ENCODE measurements around the gene CLSTN2. TPM values are rescaled to one million over a fixed set of nuclear protein-coding genes. Genes with fewer than 3 reads are reported as not detected.

CLSTN2 gene
- polyA plus RNA-seq, 1 donor from 2014 or later, result not detected

- H3K27me3 Mint-ChIP-seq, result peaks cover 6% of the 10 kb centered on the region
- H3K36me3 Mint-ChIP-seq, result no peaks in the 10 kb centered on the region
- H3K4me1 Mint-ChIP-seq, result no peaks in the 10 kb centered on the region
- no peaks in the 10 kb centered on the region for H3K9me3 Mint-ChIP-seq
- H3K27ac Mint-ChIP-seq, result no peak overlapping the region
- no peak overlapping the region for H3K4me3 Mint-ChIP-seq
Measured at GRCh38 chr3:140010391-140010790, 75.4 kb downstream of the CLSTN2 start.

- no peaks in the 10 kb centered on the region for H3K4me1 Mint-ChIP-seq
- no peaks in the 10 kb centered on the region for H3K9me3 Mint-ChIP-seq
- peaks cover 6% of the 10 kb centered on the region for H3K27me3 Mint-ChIP-seq
- H3K4me3 Mint-ChIP-seq, result no peak overlapping the region
- H3K36me3 Mint-ChIP-seq, result no peaks in the 10 kb centered on the region
- no peak overlapping the region for H3K27ac Mint-ChIP-seq
Measured at GRCh38 chr3:140011086-140011485, 76.1 kb downstream of the CLSTN2 start.

- no peak overlapping the region for H3K27ac Mint-ChIP-seq
- no peaks in the 10 kb centered on the region for H3K4me1 Mint-ChIP-seq
- H3K27me3 Mint-ChIP-seq, result peaks cover 6% of the 10 kb centered on the region
- no peak overlapping the region for H3K4me3 Mint-ChIP-seq
- no peaks in the 10 kb centered on the region for H3K36me3 Mint-ChIP-seq
- no peaks in the 10 kb centered on the region for H3K9me3 Mint-ChIP-seq
Measured at GRCh38 chr3:140011611-140012277, 76.8 kb downstream of the CLSTN2 start.

- H3K4me1 Mint-ChIP-seq, result no peaks in the 10 kb centered on the region
- H3K27ac Mint-ChIP-seq, result peak overlapping the region in 1 of 3 donors; percentile 5
- H3K27me3 Mint-ChIP-seq, result peaks cover 4% of the 10 kb centered on the region
- H3K9me3 Mint-ChIP-seq, result no peaks in the 10 kb centered on the region
- no peak overlapping the region for H3K4me3 Mint-ChIP-seq
- no peaks in the 10 kb centered on the region for H3K36me3 Mint-ChIP-seq
Measured at GRCh38 chr3:140013220-140013619, 78.2 kb downstream of the CLSTN2 start.

GRCh38 chr3:140014831-140015495 lies 80.0 kb downstream of the CLSTN2 start:
- no peaks in the 10 kb centered on the region for H3K9me3 Mint-ChIP-seq
- H3K4me1 Mint-ChIP-seq, result no peaks in the 10 kb centered on the region
- peak overlapping the region in 1 of 3 donors; percentile 75 for H3K27ac Mint-ChIP-seq
- H3K36me3 Mint-ChIP-seq, result no peaks in the 10 kb centered on the region
- H3K4me3 Mint-ChIP-seq, result peak overlapping the region in 1 of 4 donors; percentile 2
- H3K27me3 Mint-ChIP-seq, result peaks cover 7% of the 10 kb centered on the region

GRCh38 chr3:140015741-140016140 lies 80.8 kb downstream of the CLSTN2 start:
- Mint-ChIP-seq H3K27ac (no peak overlapping the region), H3K36me3 (no peaks in the 10 kb centered on the region), H3K27me3 (peaks cover 7% of the 10 kb centered on the region), H3K9me3 (no peaks in the 10 kb centered on the region), H3K4me1 (no peaks in the 10 kb centered on the region), H3K4me3 (no peak overlapping the region)

- no peak overlapping the region for H3K27ac Mint-ChIP-seq
- no peak overlapping the region for H3K4me3 Mint-ChIP-seq
- peaks cover 5% of the 10 kb centered on the region for H3K27me3 Mint-ChIP-seq
- no peaks in the 10 kb centered on the region for H3K4me1 Mint-ChIP-seq
- no peaks in the 10 kb centered on the region for H3K36me3 Mint-ChIP-seq
- no peaks in the 10 kb centered on the region for H3K9me3 Mint-ChIP-seq
Measured at GRCh38 chr3:140018556-140018955, 83.6 kb downstream of the CLSTN2 start.

- no peak overlapping the region for H3K4me3 Mint-ChIP-seq
- no peaks in the 10 kb centered on the region for H3K36me3 Mint-ChIP-seq
- no peaks in the 10 kb centered on the region for H3K9me3 Mint-ChIP-seq
- H3K4me1 Mint-ChIP-seq, result no peaks in the 10 kb centered on the region
- no peak overlapping the region for H3K27ac Mint-ChIP-seq
- peaks cover 7% of the 10 kb centered on the region for H3K27me3 Mint-ChIP-seq
Measured at GRCh38 chr3:140019946-140020345, 85.0 kb downstream of the CLSTN2 start.

GRCh38 chr3:140020541-140020940 lies 85.6 kb downstream of the CLSTN2 start:
- Mint-ChIP-seq H3K27me3 (peaks cover 8% of the 10 kb centered on the region), H3K27ac (no peak overlapping the region), H3K9me3 (no peaks in the 10 kb centered on the region), H3K36me3 (no peaks in the 10 kb centered on the region), H3K4me1 (no peaks in the 10 kb centered on the region), H3K4me3 (no peak overlapping the region)

GRCh38 chr3:140021269-140021668 lies 86.3 kb downstream of the CLSTN2 start:
- H3K36me3 Mint-ChIP-seq, result no peaks in the 10 kb centered on the region
- no peaks in the 10 kb centered on the region for H3K4me1 Mint-ChIP-seq
- H3K27me3 Mint-ChIP-seq, result peaks cover 9% of the 10 kb centered on the region
- no peak overlapping the region for H3K4me3 Mint-ChIP-seq
- no peak overlapping the region for H3K27ac Mint-ChIP-seq
- H3K9me3 Mint-ChIP-seq, result no peaks in the 10 kb centered on the region

- peaks cover 9% of the 10 kb centered on the region for H3K27me3 Mint-ChIP-seq
- H3K4me3 Mint-ChIP-seq, result no peak overlapping the region
- H3K9me3 Mint-ChIP-seq, result no peaks in the 10 kb centered on the region
- no peak overlapping the region for H3K27ac Mint-ChIP-seq
- no peaks in the 10 kb centered on the region for H3K4me1 Mint-ChIP-seq
- no peaks in the 10 kb centered on the region for H3K36me3 Mint-ChIP-seq
Measured at GRCh38 chr3:140022066-140022770, 87.2 kb downstream of the CLSTN2 start.

GRCh38 chr3:140023616-140024530 lies 88.9 kb downstream of the CLSTN2 start:
- H3K27ac Mint-ChIP-seq, result no peak overlapping the region
- H3K36me3 Mint-ChIP-seq, result no peaks in the 10 kb centered on the region
- no peak overlapping the region for H3K4me3 Mint-ChIP-seq

GRCh38 chr3:140031170-140031569 lies 96.2 kb downstream of the CLSTN2 start:
- no peaks in the 10 kb centered on the region for H3K36me3 Mint-ChIP-seq
- H3K4me3 Mint-ChIP-seq, result no peak overlapping the region
- H3K4me1 Mint-ChIP-seq, result no peaks in the 10 kb centered on the region
- H3K27ac Mint-ChIP-seq, result no peak overlapping the region
- no peaks in the 10 kb centered on the region for H3K9me3 Mint-ChIP-seq
- peaks cover 5% of the 10 kb centered on the region for H3K27me3 Mint-ChIP-seq

More at GRCh38 chr3:140023616-140024530, 88.9 kb downstream of the CLSTN2 start:
- Mint-ChIP-seq H3K9me3 (no peaks in the 10 kb centered on the region), H3K27me3 (peaks cover 9% of the 10 kb centered on the region), H3K4me1 (no peaks in the 10 kb centered on the region)

- no peak overlapping the region for H3K27ac Mint-ChIP-seq
- H3K9me3 Mint-ChIP-seq, result no peaks in the 10 kb centered on the region
- H3K4me1 Mint-ChIP-seq, result no peaks in the 10 kb centered on the region
- H3K4me3 Mint-ChIP-seq, result no peak overlapping the region
- no peaks in the 10 kb centered on the region for H3K36me3 Mint-ChIP-seq
- H3K27me3 Mint-ChIP-seq, result peaks cover 7% of the 10 kb centered on the region
Measured at GRCh38 chr3:140034058-140034457, 99.1 kb downstream of the CLSTN2 start.

- peaks cover 8% of the 10 kb centered on the region for H3K27me3 Mint-ChIP-seq
- H3K27ac Mint-ChIP-seq, result no peak overlapping the region
- H3K9me3 Mint-ChIP-seq, result peaks cover 0 to 2% (median 0%) of the 10 kb centered on the region in 3 donors
- no peaks in the 10 kb centered on the region for H3K4me1 Mint-ChIP-seq
- H3K4me3 Mint-ChIP-seq, result no peak overlapping the region
- H3K36me3 Mint-ChIP-seq, result no peaks in the 10 kb centered on the region
Measured at GRCh38 chr3:140035871-140036270, 100.9 kb downstream of the CLSTN2 start.
